Calu3 (cell line): Measurements from ENCODE around the gene ZNF638. TPM values are rescaled to one million over a fixed set of nuclear protein-coding genes. Genes with fewer than 3 reads are reported as not detected.

Experiments
- BruUV-seq: library from RNA; stranded (reverse); fragments of 400-500 nt; replicated peaks from 2 replicates; lab custom pipeline; 2021; lab: Mats Ljungman, UMichigan
- CTCF ChIA-PET: fragments of 300-600 bp; sonication (Branson Sonifier 250); formaldehyde crosslinking; loops from one replicate; lab custom pipeline; 2022; ENCODE audit warnings: antibody characterized with exemption; lab: Charles Lee
- DNase-seq: peaks from one replicate; pipeline ENCODE4 v3.0.0; 2022
- H3K27ac Mint-ChIP-seq: one replicate; pipeline ENCODE4 v1.8.0; 2022; ENCODE audit warnings: mixed read lengths; ENCODE audit not compliant: unreplicated experiment
- H3K27me3 Mint-ChIP-seq: one replicate; pipeline ENCODE4 v1.8.0; 2022; ENCODE audit warnings: mixed read lengths; ENCODE audit not compliant: unreplicated experiment
- H3K36me3 Mint-ChIP-seq: one replicate; pipeline ENCODE4 v1.8.0; 2022; ENCODE audit warnings: mild to moderate bottlenecking, moderate library complexity, mixed read lengths; ENCODE audit not compliant: insufficient read depth, unreplicated experiment
- H3K4me1 Mint-ChIP-seq: one replicate; pipeline ENCODE4 v1.8.0; 2022; ENCODE audit warnings: mild to moderate bottlenecking, low read depth, mixed read lengths; ENCODE audit not compliant: unreplicated experiment
- H3K4me3 Mint-ChIP-seq: one replicate; pipeline ENCODE4 v1.8.0; 2022; ENCODE audit warnings: mild to moderate bottlenecking, low read depth, moderate library complexity, mixed read lengths; ENCODE audit not compliant: unreplicated experiment
- H3K9me3 Mint-ChIP-seq: one replicate; pipeline ENCODE4 v1.8.0; 2022; ENCODE audit warnings: low read depth, mixed read lengths; ENCODE audit not compliant: unreplicated experiment
- CTCF ChIP-seq: fragments of 200-600 bp; IDR thresholded peaks from one replicate; pipeline ENCODE4 v1.8.0; 2022; ENCODE audit warnings: antibody characterized with exemption; ENCODE audit not compliant: unreplicated experiment
- intact Hi-C: fragments of 100-400 bp; cut with micrococcal nuclease; formaldehyde crosslinking; loops from one replicate; pipeline ENCODE4 v1.10.0; 2022; ENCODE audit not compliant: unreplicated experiment
- total RNA-seq: library from RNA; stranded (reverse); gene quantifications from 2 replicates; pipeline ENCODE4 v1.2.3, GENCODE V29; 2022

Gene ZNF638
- total RNA-seq, 1 experiment from 2014 or later, result 132 TPM

GRCh38 chr2:71457123-71457915 is 125.7 kb downstream of the ZNF638 start:
- intact Hi-C loops, result no loop called here
- Mint-ChIP-seq H3K27ac (no peak overlapping the region), H3K9me3 (no peaks in the 10 kb centered on the region), H3K4me1 (peaks cover 39% of the 10 kb centered on the region), H3K4me3 (no peak overlapping the region), H3K27me3 (peaks cover 29% of the 10 kb centered on the region), H3K36me3 (peaks cover 7% of the 10 kb centered on the region)
- no TSS peak for BruUV-seq
- TF ChIP-seq CTCF, result no peak
- no peak for DNase-seq
- CTCF ChIA-PET, result interaction anchor here (0.9 to 2.2 kb wide), 2 partner anchors 53 to 57 kb away, joined by 5 to 8 read pairs; no protein-coding TSS in a partner anchor

DNA sequence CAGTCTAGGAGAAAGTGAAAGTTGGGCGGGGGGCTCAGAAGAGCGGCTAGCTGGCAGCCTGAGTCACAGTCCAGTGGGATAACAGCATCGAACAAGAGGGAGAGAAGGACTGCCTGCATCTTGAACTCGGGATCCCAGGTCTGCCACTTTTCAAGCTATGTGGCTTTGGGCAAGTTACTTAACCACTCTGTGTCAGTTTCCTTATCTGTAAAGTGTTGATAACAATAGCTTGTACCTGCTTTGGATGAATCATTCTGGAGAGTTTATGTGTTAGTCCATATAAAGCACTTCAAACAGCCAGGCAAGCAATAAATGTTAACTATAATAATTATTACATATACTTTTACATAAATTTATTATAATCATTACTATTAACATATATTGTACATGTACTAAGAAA is 126.3 kb downstream of the ZNF638 start:
- Mint-ChIP-seq H3K27ac (no peak overlapping the region), H3K4me1 (peaks cover 39% of the 10 kb centered on the region), H3K9me3 (no peaks in the 10 kb centered on the region), H3K27me3 (peaks cover 23% of the 10 kb centered on the region), H3K36me3 (peaks cover 7% of the 10 kb centered on the region), H3K4me3 (no peak overlapping the region)
- no peak for TF ChIP-seq CTCF
- BruUV-seq, result no TSS peak
- intact Hi-C loops, result no loop called here
- CTCF ChIA-PET, result no interaction called here
- no peak for DNase-seq

GRCh38 chr2:71458413-71459083 is 127.0 kb downstream of the ZNF638 start:
- BruUV-seq, result no TSS peak
- H3K4me3 Mint-ChIP-seq, result no peak overlapping the region
- CTCF ChIA-PET, result no interaction called here

DNA sequence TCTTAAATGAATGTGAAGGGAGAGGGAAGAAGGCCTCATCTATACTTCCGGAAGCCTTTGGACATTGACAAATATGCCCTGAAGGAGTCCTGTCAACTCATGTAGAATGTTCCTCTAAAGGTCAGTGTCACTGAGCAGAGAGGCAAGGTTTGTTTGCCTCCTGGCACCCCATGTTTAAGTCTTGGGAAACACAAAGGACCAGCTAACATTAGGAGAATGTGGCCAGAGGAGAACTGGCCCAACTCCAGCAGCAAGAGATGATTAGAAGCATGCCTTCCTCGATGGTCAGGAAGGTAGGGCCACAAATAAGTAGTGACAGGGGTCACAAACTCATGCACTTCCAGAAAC is 127.5 kb downstream of the ZNF638 start:
- H3K36me3 Mint-ChIP-seq, result peaks cover under 1% of the 10 kb centered on the region
- peaks cover 22% of the 10 kb centered on the region for H3K27me3 Mint-ChIP-seq
- intact Hi-C loops, result no loop called here
- peaks cover 39% of the 10 kb centered on the region for H3K4me1 Mint-ChIP-seq
- H3K4me3 Mint-ChIP-seq, result no peak overlapping the region
- no peak overlapping the region for H3K27ac Mint-ChIP-seq
- BruUV-seq, result no TSS peak
- TF ChIP-seq CTCF, result no peak
- CTCF ChIA-PET, result no interaction called here
- H3K9me3 Mint-ChIP-seq, result no peaks in the 10 kb centered on the region
- DNase-seq, result no peak

More at GRCh38 chr2:71458413-71459083, 127.0 kb downstream of the ZNF638 start:
- TF ChIP-seq CTCF, result no peak
- DNase-seq, result no peak
- Mint-ChIP-seq H3K27me3 (peaks cover 22% of the 10 kb centered on the region), H3K36me3 (peaks cover 5% of the 10 kb centered on the region), H3K9me3 (no peaks in the 10 kb centered on the region), H3K4me1 (peaks cover 39% of the 10 kb centered on the region), H3K27ac (no peak overlapping the region)
- intact Hi-C loops, result no loop called here
